Measurements from ENCODE around the gene TMEM271. TPM values are rescaled to one million over a fixed set of nuclear protein-coding genes. Genes with fewer than 3 reads are reported as not detected.

The TMEM271 gene
- total RNA-seq, 1 donor from 2014 or later, result not detected

DNA sequence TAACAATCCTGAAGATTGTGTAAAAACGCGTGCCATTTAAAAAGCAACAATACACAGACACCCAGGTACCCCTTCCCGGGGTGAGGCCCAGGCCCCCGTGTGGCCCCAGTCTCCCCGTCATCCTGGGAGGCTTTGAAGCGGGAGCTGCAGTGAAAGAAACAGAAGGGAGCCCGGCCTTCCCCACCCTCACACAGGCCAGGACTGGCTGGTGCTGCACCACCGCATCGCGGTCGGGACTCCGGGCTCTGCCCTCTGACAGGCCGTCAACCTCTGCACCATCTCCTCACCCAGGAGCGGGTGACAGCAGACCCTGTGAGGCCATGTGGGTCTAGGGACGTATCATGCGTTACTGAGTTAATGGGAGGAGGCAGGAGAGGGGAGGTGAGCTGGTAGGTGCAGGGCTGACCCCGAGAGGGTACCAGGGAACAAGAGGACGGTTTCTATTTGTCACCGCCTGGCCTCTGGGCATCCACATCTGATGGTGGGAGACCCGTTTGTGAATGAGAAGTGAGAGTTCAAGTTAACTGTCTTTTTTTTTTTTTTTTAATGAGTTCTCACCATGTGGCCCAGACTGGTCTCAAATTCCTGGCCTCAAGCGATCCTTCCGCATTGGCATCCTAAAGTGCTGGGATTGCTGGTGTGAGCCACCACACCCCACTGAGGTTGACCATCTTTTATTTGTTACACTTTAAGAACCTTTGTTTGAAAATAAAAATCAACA lies 49.7 kb downstream of the TMEM271 start:
- no peak overlapping the region for H3K4me3 ChIP-seq
- H3K4me1 ChIP-seq, result no peaks in the 10 kb centered on the region
- no peak overlapping the region for H3K27ac ChIP-seq (replicated peaks)
- DNase-seq, result no peak
- peaks cover 96% of the 10 kb centered on the region for H3K36me3 ChIP-seq
- intact Hi-C loops (cut with micrococcal nuclease), result no loop called here
- no peaks in the 10 kb centered on the region for H3K9me3 ChIP-seq (replicated peaks)
- no peaks in the 10 kb centered on the region for H3K27me3 ChIP-seq (ENCODE audit: low read depth)
- TF ChIP-seq, protein P1, sequence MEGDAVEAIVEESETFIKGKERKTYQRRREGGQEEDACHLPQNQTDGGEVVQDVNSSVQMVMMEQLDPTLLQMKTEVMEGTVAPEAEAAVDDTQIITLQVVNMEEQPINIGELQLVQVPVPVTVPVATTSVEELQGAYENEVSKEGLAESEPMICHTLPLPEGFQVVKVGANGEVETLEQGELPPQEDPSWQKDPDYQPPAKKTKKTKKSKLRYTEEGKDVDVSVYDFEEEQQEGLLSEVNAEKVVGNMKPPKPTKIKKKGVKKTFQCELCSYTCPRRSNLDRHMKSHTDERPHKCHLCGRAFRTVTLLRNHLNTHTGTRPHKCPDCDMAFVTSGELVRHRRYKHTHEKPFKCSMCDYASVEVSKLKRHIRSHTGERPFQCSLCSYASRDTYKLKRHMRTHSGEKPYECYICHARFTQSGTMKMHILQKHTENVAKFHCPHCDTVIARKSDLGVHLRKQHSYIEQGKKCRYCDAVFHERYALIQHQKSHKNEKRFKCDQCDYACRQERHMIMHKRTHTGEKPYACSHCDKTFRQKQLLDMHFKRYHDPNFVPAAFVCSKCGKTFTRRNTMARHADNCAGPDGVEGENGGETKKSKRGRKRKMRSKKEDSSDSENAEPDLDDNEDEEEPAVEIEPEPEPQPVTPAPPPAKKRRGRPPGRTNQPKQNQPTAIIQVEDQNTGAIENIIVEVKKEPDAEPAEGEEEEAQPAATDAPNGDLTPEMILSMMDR (IDR thresholded peaks at IDR 0.05; ENCODE audit: borderline replicate concordance), result no peak

DNA sequence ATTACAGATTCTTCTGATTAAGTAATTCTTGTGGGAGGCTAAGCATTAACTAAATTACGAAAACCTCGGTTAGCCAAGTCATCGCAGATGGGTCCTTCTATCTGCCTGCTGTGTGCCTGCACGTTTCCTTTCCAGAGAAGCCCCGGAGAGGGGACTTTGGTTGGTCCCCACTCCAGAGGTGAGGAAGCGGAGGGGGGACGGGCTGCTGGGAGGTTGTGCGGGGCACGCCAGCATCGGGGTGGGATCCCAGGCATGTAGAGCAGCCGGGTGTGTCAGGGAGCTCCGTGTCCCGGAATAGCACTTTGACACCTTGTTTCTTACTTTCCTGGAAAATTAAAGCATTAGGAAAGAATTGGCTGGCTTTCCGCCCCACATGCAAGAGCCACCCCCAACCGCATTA lies 50.4 kb downstream of the TMEM271 start:
- Histone ChIP-seq H3K4me3 (no peak overlapping the region), H3K27me3 (ENCODE audit: low read depth) (no peaks in the 10 kb centered on the region), H3K27ac (replicated peaks) (no peak overlapping the region), H3K9me3 (replicated peaks) (no peaks in the 10 kb centered on the region), H3K36me3 (peaks cover 96% of the 10 kb centered on the region), H3K4me1 (no peaks in the 10 kb centered on the region)
- TF ChIP-seq, protein P1 (IDR thresholded peaks at IDR 0.05; ENCODE audit: borderline replicate concordance), result no peak
- no peak for DNase-seq
- intact Hi-C loops (cut with micrococcal nuclease), result no loop called here

DNA sequence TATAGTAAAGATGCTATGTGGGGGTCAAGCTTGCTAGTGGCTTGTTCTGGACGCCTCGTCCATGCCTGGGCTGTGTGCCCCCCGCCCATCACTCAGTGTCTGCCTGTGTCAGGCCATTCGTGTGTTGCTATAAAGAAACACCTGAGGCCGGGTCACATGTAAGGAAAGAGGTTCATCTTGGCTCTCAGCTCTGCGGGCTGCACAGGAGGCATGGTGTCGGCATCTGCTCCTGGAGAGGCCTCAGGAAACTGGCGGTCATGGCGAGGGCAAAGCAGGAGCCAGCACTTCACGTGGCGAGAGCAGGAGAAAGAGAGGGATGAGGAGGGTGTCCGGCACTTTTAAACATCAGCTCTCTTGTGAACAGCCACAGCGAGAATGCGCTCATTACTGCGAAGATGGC lies 51.9 kb downstream of the TMEM271 start:
- Histone ChIP-seq H3K36me3 (peaks cover 85% of the 10 kb centered on the region), H3K9me3 (replicated peaks) (no peaks in the 10 kb centered on the region), H3K4me3 (no peak overlapping the region), H3K27ac (replicated peaks) (no peak overlapping the region), H3K27me3 (ENCODE audit: low read depth) (no peaks in the 10 kb centered on the region), H3K4me1 (no peaks in the 10 kb centered on the region)
- TF ChIP-seq, protein P1 (IDR thresholded peaks at IDR 0.05; ENCODE audit: borderline replicate concordance), result no peak
- DNase-seq, result no peak
- intact Hi-C loops (cut with micrococcal nuclease), result no loop called here

Other genes starting within 250 kb of the TMEM271 start
- 8.2 TPM for gene ZNF141, start 238.5 kb downstream of the TMEM271 start, total RNA-seq
- 11.8 TPM for gene ZNF721, start 77.1 kb downstream of the TMEM271 start, total RNA-seq
- 17.8 TPM for gene PIGG, start 77.1 kb downstream of the TMEM271 start, total RNA-seq
- gene PDE6B, start 49.3 kb upstream of the TMEM271 start, total RNA-seq, result 2.7 TPM
- 914 TPM for gene ATP5ME, start 98.0 kb upstream of the TMEM271 start, total RNA-seq
- gene MYL5, start 98.2 kb upstream of the TMEM271 start, total RNA-seq, result 4.5 TPM
- 12.0 TPM for gene SLC49A3, start 112.9 kb upstream of the TMEM271 start, total RNA-seq
- 21.5 TPM for gene PCGF3, start 129.5 kb upstream of the TMEM271 start, total RNA-seq
- 4.8 TPM for gene CPLX1, start 249.8 kb upstream of the TMEM271 start, total RNA-seq

Data from left ventricle myocardium inferior (tissue), 1 donor.